ENCODE measurements around the gene RPL29. TPM values are rescaled to one million over a fixed set of nuclear protein-coding genes. Genes with fewer than 3 reads are reported as not detected.

Gene RPL29
- total and polyA plus RNA-seq, 2 of the 8 experiments (the other 6 are each of a cell fraction or from before 2014, with no cell fraction given): 1,467 to 2,660 TPM

GRCh38 chr3:51944451-51945021, 51.2 kb downstream of the RPL29 start (continued):
- TF ChIP-seq CHD7 (IDR thresholded peaks at IDR 0.05; ENCODE audit: insufficient replicate concordance, low read length) (no peak), MAFK (IDR thresholded peaks at IDR 0.05; ENCODE audit: low read depth, low read length) (no peak)
